Liver (tissue), 3 donors: Measurements from ENCODE around the gene RTF1.

Experiments
- HNF4G ChIP-seq: IDR thresholded peaks from 2 replicates; pipeline ENCODE4 v1.6.1; 2016; ENCODE audit warnings: antibody characterized with exemption
- SP1 ChIP-seq: IDR thresholded peaks from 2 replicates; pipeline ENCODE4 v1.6.1; 2018; ENCODE audit warnings: antibody characterized with exemption, mild to moderate bottlenecking
- YY1 ChIP-seq: IDR thresholded peaks from 2 replicates; pipeline ENCODE4 v1.6.1; 2016; ENCODE audit warnings: antibody characterized with exemption, mild to moderate bottlenecking
- TF ChIP-seq, protein P1 (sequence below): fragments of 150-350 bp; IDR thresholded peaks from 2 replicates; pipeline ENCODE4 v1.5.1; 2017; ENCODE audit warnings: improper control_type of control experiment, low read depth, low read length; ENCODE audit not compliant: missing input control
- TF ChIP-seq, protein P2 (sequence below): IDR thresholded peaks from 2 replicates; pipeline ENCODE4 v1.6.1; 2016; ENCODE audit warnings: antibody characterized with exemption
- donor health status: healthy.
- donor health status: healthy.

DNA sequence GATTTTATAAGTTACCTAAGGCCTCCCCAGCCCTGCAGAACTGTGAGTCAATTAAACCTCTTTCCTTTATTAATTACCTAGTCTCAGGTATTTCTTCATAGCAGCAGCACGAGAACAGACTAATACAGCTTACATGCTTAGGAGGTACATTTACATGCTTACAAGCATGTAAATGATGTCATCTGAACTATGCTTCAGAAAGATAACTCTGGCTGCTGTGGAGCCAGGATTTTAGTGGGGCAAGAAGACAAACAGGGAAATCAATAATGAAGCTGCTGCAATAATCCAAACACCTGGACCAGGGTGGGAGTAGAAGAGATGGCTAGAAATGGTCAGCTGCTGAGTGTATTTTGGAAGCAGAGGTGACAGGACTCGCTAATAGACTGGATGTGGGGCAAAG lies 24.2 kb upstream of the RTF1 start:
- TF ChIP-seq, protein P1, sequence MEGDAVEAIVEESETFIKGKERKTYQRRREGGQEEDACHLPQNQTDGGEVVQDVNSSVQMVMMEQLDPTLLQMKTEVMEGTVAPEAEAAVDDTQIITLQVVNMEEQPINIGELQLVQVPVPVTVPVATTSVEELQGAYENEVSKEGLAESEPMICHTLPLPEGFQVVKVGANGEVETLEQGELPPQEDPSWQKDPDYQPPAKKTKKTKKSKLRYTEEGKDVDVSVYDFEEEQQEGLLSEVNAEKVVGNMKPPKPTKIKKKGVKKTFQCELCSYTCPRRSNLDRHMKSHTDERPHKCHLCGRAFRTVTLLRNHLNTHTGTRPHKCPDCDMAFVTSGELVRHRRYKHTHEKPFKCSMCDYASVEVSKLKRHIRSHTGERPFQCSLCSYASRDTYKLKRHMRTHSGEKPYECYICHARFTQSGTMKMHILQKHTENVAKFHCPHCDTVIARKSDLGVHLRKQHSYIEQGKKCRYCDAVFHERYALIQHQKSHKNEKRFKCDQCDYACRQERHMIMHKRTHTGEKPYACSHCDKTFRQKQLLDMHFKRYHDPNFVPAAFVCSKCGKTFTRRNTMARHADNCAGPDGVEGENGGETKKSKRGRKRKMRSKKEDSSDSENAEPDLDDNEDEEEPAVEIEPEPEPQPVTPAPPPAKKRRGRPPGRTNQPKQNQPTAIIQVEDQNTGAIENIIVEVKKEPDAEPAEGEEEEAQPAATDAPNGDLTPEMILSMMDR = no peak
- TF ChIP-seq HNF4G = no peak
- no peak for TF ChIP-seq YY1
- TF ChIP-seq, protein P2, sequence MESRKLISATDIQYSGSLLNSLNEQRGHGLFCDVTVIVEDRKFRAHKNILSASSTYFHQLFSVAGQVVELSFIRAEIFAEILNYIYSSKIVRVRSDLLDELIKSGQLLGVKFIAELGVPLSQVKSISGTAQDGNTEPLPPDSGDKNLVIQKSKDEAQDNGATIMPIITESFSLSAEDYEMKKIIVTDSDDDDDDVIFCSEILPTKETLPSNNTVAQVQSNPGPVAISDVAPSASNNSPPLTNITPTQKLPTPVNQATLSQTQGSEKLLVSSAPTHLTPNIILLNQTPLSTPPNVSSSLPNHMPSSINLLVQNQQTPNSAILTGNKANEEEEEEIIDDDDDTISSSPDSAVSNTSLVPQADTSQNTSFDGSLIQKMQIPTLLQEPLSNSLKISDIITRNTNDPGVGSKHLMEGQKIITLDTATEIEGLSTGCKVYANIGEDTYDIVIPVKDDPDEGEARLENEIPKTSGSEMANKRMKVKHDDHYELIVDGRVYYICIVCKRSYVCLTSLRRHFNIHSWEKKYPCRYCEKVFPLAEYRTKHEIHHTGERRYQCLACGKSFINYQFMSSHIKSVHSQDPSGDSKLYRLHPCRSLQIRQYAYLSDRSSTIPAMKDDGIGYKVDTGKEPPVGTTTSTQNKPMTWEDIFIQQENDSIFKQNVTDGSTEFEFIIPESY = no peak
- no peak for TF ChIP-seq SP1
